GM19043 (cell line): ENCODE results near the gene IRX5.

Source experiments
- ATAC-seq: cut with Tn5 transposase; IDR thresholded peaks from one replicate; pipeline ENCODE4 v1.9.1; 2021; ENCODE audit warnings: low read depth; ENCODE audit not compliant: unreplicated experiment

Gene IRX5

DNA sequence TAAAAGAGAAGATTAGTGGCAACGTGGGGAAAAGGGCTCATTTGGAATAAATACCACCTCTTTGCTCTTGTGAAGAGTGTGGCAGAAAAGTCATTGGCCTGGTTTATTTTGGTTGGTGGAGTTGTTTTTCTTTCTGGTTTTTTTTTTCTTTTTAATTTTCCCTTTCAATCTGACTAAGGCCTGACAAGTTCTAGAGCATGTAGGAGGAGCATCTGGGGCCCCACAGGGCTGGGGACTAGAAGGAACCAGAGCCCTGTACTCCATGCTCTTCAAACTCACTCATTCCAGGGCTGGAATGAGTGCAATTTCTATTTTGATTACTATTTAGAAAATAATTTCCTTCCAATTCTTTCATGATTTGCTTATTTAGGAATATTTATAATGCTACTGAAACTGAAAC is 13.3 kb downstream of the IRX5 start:
- ATAC-seq, result no peak

DNA sequence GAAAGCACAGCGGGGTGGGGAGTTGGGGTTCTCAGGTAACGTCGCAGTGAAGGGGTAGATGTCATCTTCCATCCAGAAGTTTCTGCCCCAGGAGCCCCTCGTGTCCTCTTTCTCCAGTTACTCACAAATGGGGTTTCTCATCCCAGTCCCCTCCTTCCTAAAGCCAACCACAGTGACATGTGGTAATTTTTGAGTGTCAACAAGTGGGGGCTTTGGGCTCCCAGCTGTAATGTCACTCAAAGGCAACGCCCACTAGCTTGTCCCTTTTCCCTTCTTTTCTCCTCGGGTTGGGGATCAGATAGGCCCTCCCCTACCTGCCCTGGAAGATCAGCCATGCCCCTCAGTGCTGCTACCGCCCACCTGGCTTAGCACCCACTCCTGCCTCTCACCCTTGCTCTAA is 14.4 kb downstream of the IRX5 start:
- no peak for ATAC-seq

DNA sequence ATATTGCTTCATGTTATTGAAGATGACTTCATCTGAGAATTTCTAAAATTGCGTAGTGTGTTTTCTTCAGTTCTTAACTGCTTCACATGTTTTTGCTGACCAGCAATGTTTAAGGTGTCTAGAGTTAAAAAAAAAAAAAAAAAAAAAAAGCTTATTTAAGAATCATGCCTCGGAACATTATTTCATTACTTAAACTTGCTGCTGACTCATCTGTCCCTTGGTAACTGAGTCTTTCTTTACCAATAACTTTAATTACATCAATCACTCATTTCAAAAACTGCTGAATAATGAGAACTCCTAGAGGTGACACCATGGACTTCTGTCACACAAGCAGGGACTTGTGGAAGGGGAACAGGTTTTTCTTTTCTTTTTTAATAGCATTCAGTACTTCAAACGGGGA is 16.2 kb downstream of the IRX5 start:
- no peak for ATAC-seq

DNA sequence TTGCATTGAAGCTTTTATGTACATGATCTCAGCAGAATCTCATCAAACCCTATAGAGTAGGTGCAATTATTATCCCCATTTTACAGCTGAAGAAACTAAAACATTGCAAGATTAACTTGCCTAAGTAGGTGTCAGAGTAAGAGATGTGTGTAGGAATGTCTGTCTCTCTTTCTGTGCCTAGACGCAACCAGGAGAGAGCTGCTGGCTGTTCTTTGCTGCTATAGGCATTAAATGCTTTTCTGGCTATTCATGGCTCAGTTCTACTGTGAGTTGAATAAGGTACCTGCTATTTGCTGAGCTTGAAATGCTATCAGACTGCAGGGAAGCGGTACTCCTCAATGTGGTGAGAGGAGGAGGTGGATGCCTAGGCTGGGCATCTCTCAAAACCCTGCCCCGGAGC is 17.0 kb downstream of the IRX5 start:
- no peak for ATAC-seq

DNA sequence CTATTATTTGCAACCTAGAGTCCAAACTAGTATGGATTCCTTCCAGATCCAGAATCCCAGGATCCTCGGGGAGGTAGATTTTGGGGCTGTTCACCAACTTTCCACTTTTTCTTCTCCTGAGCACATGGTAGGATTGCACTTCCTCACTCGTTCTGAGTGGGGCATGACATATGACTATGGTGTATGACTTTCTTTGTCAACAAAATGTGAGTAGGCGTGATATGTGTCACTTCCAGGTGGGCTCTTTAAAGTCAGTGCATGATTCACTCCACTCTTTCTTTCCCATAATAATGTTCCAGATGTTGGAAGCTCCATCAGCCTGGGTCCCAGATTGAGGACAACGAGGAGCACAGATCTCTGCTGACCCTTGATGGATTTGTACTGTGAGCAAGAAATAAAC is 21.5 kb downstream of the IRX5 start:
- ATAC-seq, result no peak

DNA sequence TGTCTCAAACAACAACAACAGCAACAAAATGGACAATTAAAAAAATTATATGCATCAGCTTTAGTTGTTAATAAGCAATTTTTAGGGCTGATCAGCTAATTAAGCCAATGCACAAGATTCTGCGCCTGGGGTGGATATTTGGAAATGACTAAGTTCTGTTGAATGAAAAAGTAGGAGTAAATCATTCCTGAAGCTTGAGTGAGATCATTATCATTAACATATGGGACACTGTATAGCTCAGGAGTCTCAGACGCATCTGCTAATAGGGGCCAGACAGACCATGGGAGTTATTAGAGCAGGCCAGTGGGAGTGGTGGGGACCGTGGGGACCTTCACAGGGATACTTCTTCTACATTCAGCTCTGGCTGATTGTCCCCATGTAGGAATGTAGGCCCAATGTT is 22.8 kb downstream of the IRX5 start:
- ATAC-seq, result no peak

DNA sequence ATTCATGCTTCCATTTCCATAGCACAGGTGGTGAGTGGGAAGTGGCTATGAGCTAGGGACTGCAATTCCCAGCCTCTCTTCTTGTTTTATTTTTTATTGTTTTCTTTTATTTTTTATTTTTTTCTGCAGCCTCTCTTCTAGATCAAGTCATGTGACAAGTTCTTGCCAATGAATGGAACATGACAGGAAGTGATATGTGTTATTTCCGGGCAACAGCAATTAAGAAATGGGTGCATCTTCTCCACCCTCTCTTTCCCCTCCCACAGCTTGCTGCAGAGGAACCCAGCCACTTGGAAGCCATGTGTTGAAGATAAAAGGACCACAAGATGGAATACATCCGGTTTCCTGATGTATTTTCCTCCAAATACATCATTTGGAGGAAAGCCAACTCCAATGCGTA is 23.6 kb downstream of the IRX5 start:
- ATAC-seq, result no peak

DNA sequence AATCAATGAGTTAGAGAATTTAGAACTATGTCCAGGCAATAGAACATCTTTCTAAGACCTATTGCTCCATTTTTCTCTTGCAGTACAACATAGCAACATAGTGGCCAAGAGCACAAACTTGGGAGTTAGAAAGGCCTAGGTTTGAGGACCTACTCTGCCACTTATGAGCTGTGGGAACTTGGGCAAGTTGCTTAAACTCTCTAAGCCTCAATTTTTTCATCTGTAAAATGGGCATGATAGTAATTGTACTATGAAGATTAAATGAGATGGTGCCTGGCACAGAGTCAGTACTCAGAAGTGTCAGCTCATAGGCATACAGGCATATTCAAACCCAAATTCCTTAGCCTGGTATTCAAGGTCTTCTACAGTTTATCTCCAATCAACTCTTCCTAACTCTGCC is 25.1 kb downstream of the IRX5 start:
- ATAC-seq, result no peak

DNA sequence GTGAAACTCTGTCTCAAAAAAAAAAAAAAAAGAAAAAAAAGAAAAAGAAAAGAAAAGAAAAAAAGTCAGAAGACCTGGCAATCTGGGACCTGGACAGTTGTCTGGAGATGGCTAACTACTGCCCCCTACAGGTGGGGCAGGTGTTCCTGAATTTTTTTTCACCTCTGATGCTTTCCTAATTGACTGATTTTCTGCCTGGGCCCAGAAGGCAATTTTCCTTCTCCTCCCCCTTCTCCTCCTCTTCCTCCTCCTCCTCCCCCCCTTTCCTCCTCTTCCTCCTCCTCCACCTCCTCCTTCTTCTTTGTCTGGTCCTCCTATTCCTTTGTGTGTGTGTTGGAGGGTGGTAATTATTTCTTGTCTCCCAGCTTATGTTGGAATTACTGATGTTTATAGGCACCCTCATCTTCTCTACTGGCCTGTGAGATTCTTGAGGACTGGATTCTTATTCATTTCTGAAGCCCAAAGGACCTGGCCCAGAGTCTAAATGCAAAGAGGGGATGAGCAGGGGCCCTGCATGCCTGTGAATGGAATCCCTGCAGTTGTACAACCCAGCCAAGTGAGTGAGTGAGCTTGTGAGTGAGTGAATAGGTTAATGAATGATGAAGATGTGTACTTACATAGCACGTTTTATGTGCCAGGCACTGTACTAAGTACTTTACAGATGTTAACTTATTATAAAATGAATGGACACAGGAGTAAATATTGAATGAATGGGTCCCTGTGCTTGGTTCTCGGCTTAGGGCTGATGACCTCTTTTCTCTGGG is 26.9 kb downstream of the IRX5 start:
- no peak for ATAC-seq

DNA sequence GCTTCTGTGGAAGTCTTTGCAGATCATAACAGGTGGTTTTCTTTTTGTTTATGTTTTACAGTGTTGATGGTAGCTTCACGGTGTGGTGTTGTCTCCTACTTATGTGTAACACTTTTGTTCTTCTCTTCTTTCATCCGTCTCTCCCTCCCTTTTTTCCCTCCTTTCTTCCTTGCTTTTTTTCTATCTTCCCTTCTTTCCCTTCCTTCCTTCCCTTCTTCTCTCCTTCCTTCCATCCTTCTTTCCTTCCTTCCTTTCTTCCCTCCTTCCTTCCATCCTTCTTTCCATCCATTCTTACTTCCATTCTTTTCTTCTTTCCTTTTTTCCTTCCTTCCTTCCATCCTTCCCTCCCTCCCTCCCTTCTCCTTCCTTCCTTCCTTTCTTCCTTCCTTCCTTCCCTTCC is 31.4 kb downstream of the IRX5 start:
- ATAC-seq, result no peak

DNA sequence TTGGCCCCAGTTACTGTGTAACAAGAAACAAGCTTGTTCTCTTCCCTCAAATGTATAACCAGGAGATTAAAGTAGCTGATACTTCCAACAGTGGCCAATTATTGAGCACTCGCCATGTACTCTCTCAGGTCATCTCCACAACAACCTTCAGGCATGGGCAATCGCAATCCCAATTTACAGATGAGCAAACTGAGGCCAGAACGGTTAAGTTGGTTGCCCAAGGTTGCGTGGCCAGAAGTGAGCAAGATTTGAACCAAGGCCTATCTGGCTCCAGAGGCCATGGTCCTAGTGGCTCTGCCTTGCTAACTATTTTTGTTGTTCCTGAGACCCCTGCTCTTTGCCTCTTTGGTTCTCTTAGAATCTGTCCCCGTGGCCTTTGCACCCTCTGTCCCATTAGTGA is 33.6 kb downstream of the IRX5 start:
- ATAC-seq, result no peak

DNA sequence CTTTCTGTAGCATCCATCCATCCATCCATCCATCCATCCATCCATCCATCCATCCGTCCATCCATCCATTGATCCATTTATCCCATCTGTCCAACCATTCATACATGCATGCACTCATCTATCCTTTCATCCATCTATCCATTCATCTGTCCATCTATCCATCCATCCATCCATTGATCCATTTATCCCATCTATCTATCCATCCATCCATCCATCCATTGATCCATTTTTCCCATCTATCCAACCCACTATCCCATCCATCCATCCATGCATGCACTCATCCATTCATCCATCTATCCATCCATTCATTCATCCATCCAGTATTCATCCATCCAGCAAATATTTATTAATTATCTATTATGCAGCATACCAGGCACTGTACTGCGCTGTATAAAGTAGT is 34.8 kb downstream of the IRX5 start:
- ATAC-seq, result no peak

DNA sequence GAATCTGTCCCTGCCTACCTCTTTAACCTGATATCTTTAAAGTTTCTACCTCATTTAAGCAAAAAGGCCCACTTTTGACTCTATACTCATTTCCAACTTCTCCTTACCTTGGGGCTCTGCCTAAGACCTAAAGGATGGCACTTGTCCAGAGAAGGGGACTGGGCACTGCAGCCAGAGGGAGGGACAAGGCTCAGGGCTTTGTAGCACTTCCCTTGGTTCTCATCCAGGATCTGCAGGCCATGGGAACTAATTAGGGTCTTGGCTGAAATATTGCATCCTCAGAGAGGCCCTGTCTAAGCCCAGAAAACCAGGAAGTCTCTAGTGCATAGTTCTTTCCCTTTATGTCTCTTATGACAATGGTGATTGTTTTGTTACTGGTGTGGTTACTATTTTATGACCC is 37.3 kb downstream of the IRX5 start:
- no peak for ATAC-seq

DNA sequence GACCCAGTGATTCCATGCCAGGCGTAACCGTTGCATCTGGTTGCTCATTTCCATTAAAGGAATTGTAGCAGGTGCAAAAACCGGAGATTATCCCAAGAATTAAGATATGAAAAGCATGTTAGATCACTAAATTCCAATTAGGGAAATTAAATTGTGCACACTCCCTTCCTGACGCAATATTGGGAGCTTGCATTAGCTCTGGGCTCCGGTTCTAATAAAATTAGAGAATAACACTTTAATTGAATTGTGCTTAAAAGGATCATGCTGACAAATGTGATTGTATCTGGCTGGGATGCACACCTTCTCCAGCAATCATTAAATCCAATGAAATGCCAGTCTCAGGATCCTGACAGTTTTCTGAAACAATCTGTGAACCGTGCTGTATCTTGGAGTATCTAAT is 38.1 kb downstream of the IRX5 start:
- ATAC-seq, result no peak

DNA sequence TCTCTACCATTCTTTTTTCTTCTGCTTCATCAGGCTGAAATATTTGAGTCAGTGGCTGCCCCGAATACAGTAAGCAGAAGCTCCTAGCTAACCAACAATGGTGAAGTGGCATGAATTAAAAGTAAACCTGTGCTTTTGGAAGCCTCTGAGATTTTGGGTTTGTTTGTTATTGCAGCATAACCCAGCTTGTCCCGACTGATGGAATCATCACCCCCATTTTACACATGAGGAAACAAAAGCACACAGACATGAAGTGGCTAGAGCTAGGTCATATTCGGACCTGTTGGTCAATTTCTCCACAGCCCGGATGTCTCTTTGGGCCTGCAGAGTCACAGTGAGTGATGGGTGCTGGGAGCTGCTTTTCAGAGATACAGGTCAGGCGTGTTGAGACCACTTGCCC is 39.4 kb downstream of the IRX5 start:
- no peak for ATAC-seq

DNA sequence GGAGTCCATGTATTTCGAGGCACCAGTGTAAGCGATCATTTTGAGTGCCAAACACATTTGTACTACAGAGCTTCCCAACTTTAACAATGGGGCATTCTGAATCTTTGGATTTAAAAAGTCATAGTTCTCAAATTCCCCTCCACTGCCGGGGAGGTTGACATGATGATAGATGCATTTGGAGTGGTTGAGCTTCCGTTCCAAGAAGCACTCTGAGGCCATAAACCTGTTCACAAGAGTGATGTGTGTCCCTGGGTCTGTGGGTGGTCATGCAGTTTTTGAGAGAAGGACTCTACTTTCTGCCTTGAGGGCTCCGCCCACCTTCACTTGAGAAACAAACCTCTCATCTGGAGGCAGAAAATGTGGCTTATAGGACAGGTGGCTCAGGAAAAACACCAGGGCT is 43.7 kb downstream of the IRX5 start:
- no peak for ATAC-seq

DNA sequence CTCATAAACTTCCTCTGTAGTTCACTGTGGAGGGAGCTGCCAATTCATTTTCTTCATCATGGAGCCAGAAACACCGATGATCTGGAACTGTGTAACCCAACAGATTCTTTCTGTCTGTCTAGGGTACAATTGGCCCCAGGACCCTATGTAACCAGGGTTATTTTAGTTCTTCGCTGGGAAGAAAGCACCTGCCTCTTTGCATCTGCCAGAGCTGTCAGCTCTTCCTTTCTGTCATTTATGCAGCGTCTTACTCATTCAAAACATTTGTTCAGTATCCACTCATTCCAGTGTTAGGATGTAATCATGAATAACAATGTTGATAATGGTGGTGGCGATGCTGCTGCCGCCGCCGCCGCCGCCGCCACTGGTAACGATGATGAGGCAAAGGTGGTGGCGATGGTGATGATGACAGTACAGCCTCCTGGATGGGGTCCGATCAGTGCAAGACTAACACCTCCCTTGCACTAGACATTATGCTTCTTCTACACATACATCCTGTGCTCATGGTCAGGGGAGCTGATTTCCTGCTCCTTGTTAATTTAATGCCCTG is 46.1 kb downstream of the IRX5 start:
- no peak for ATAC-seq

DNA sequence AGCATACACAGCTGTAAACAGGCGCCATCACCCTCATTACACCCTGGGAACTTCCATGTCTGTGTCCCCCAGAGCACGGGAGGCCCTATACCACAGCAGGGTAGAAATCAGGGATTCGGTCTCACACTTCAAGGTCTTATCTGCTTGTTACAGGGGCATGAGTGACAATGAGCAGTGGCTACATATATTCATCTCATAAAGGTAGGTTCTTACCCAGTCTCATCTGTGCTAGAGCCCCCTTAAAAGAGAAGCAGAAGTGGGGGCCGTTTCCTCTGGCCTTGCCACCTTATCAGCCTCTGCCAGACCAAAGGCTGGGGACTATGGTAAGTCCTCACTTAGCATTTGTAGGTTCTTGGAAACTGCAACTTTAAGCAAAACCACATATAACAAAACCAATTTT is 46.5 kb downstream of the IRX5 start:
- ATAC-seq, result no peak

DNA sequence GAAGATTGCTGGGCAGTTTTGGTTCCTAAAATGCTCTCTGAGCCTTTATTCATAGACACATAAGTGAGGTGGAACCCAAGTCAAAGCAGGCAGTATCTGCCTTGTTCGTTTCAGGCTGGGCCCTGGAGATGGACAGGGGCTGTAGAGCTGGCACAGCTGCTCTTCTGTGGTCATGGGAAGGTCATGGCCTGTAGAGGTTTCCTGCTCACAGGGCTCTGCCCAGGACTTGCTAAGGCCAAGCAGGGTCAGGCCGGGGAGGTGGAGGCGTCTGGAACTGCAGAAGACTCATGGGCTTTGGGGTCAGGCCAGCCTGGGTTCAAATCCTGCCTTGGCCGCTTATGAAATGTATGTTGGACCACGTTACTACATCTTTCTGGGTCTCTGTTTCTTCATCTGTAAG is 50.2 kb downstream of the IRX5 start:
- ATAC-seq, result no peak
